Measurements from ENCODE around the gene CCDC102B. TPM values are rescaled to one million over a fixed set of nuclear protein-coding genes. Genes with fewer than 3 reads are reported as not detected.

Gene CCDC102B
- total RNA-seq, 2 donors from 2014 or later: 4.9 to 5.0 TPM

- Histone ChIP-seq H3K9me3 (ENCODE audit: control insufficient read depth, low read length) (no peaks in the 10 kb centered on the region), H3K4me1 (ENCODE audit: control insufficient read depth, insufficient read depth, low read length) (no peaks in the 10 kb centered on the region), H3K9ac (ENCODE audit: extremely low read depth, low read length, poor library complexity, severe bottlenecking) (no peak overlapping the region), H3K36me3 (ENCODE audit: control insufficient read depth, insufficient read depth, low read length) (no peaks in the 10 kb centered on the region), H3K4me3 (ENCODE audit: low read length) (no peak overlapping the region), H3K27ac (ENCODE audit: low read depth, low read length) (no peak overlapping the region), H3K27me3 (ENCODE audit: control insufficient read depth, insufficient read depth, low read length, poor library complexity, severe bottlenecking) (no peaks in the 10 kb centered on the region)
- Mint-ChIP-seq H3K27ac (no peak overlapping the region), H3K4me1 (no peaks in the 10 kb centered on the region), H3K4me3 (no peak overlapping the region), H3K27me3 (ENCODE audit: insufficient read depth) (no peaks in the 10 kb centered on the region), H3K36me3 (ENCODE audit: low read depth) (no peaks in the 10 kb centered on the region), H3K9me3 (peaks cover 8% of the 10 kb centered on the region)
- no peak for TF ChIP-seq CTCF (conservative IDR thresholded peaks at IDR 0.05)
- no peak for DNase-seq
- 92 to 100% methylated on average over 3 of the region's 3 CpGs for WGBS, 2 experiments (ENCODE audit: insufficient coverage in 1 of 2, insufficient read length in 1 of 2)
Observed at GRCh38 chr18:68769461-68769860, 28.4 kb upstream of the CCDC102B start.

- no peak overlapping the region for H3K27ac Mint-ChIP-seq
- no peak for DNase-seq
- TF ChIP-seq CTCF (conservative IDR thresholded peaks at IDR 0.05): no peak
- Histone ChIP-seq H3K27ac (ENCODE audit: low read depth, low read length) (no peak overlapping the region), H3K36me3 (ENCODE audit: control insufficient read depth, insufficient read depth, low read length) (no peaks in the 10 kb centered on the region), H3K4me1 (ENCODE audit: control insufficient read depth, insufficient read depth, low read length) (no peaks in the 10 kb centered on the region), H3K9ac (ENCODE audit: extremely low read depth, low read length, poor library complexity, severe bottlenecking) (no peak overlapping the region), H3K9me3 (ENCODE audit: control insufficient read depth, low read length) (no peaks in the 10 kb centered on the region), H3K4me3 (ENCODE audit: low read length) (no peak overlapping the region), H3K27me3 (ENCODE audit: control insufficient read depth, insufficient read depth, low read length, poor library complexity, severe bottlenecking) (no peaks in the 10 kb centered on the region)
- H3K27me3 Mint-ChIP-seq (ENCODE audit: insufficient read depth): no peaks in the 10 kb centered on the region
- H3K36me3 Mint-ChIP-seq (ENCODE audit: low read depth): no peaks in the 10 kb centered on the region
- H3K9me3 Mint-ChIP-seq: peaks cover 8% of the 10 kb centered on the region
- 83 to 87% methylated on average over 1 to 2 of the region's 2 CpGs for WGBS, 2 experiments (ENCODE audit: insufficient coverage in 1 of 2, insufficient read length in 1 of 2)
- no peaks in the 10 kb centered on the region for H3K4me1 Mint-ChIP-seq
- no peak overlapping the region for H3K4me3 Mint-ChIP-seq
Observed at GRCh38 chr18:68772268-68772667, 25.6 kb upstream of the CCDC102B start.

- no peak overlapping the region for H3K4me3 Mint-ChIP-seq
- 93 to 100% methylated on average over 2 of the region's 3 CpGs for WGBS, 2 experiments (ENCODE audit: insufficient coverage in 1 of 2, insufficient read length in 1 of 2)
- no peaks in the 10 kb centered on the region for H3K27me3 Mint-ChIP-seq (ENCODE audit: insufficient read depth)
- H3K4me1 Mint-ChIP-seq: no peaks in the 10 kb centered on the region
- Histone ChIP-seq H3K36me3 (ENCODE audit: control insufficient read depth, insufficient read depth, low read length) (no peaks in the 10 kb centered on the region), H3K9me3 (ENCODE audit: control insufficient read depth, low read length) (no peaks in the 10 kb centered on the region), H3K27me3 (ENCODE audit: control insufficient read depth, insufficient read depth, low read length, poor library complexity, severe bottlenecking) (no peaks in the 10 kb centered on the region), H3K27ac (ENCODE audit: low read depth, low read length) (no peak overlapping the region), H3K9ac (ENCODE audit: extremely low read depth, low read length, poor library complexity, severe bottlenecking) (no peak overlapping the region), H3K4me1 (ENCODE audit: control insufficient read depth, insufficient read depth, low read length) (no peaks in the 10 kb centered on the region), H3K4me3 (ENCODE audit: low read length) (no peak overlapping the region)
- no peak for DNase-seq
- TF ChIP-seq CTCF (conservative IDR thresholded peaks at IDR 0.05): no peak
- H3K27ac Mint-ChIP-seq: no peak overlapping the region
- H3K9me3 Mint-ChIP-seq: no peaks in the 10 kb centered on the region
- no peaks in the 10 kb centered on the region for H3K36me3 Mint-ChIP-seq (ENCODE audit: low read depth)
Observed at GRCh38 chr18:68778280-68778886, 19.5 kb upstream of the CCDC102B start.

Data from endodermal cell (in vitro differentiated cells).